Astrocyte of the spinal cord (primary cell): ENCODE measurements around the gene ST6GAL1.
"Not testable (repeated sequence)": the region's sequence is repeated elsewhere in the genome, so short reads cannot be mapped to it uniquely, and the experiment has no call there.

Experiments
- DNase-seq: peaks from one replicate; pipeline ENCODE4 v3.0.0; 2011; ENCODE audit warnings: low read depth, low spot score
- H3K4me3 ChIP-seq: 2 replicates; pipeline ENCODE4 v1.5.1; 2011; ENCODE audit warnings: low read depth, mild to moderate bottlenecking, low read length, moderate library complexity
- CTCF ChIP-seq: IDR thresholded peaks from 2 replicates; pipeline ENCODE4 v1.5.1; 2012; ENCODE audit warnings: low read depth, mild to moderate bottlenecking, low read length, inconsistent platforms
- in situ Hi-C: cut with HindIII; loops from 2 replicates; pipeline ENCODE4 v1.10.0; 2017; ENCODE audit warnings: low sequenced_read_pairs

The ST6GAL1 gene

GRCh38 chr3:186945255-186945823 is 15.0 kb downstream of the ST6GAL1 start:
- no peak overlapping the region for H3K4me3 ChIP-seq
- no peak for TF ChIP-seq CTCF
- no peak for DNase-seq
- in situ Hi-C loops = no loop called here

- in situ Hi-C loops = no loop called here
- H3K4me3 ChIP-seq = no peak overlapping the region
- TF ChIP-seq CTCF = no peak
- no peak for DNase-seq
Measured at GRCh38 chr3:186946756-186947375, 16.5 kb downstream of the ST6GAL1 start.

GRCh38 chr3:186949281-186949982 is 19.1 kb downstream of the ST6GAL1 start:
- no peak for TF ChIP-seq CTCF
- no peak for DNase-seq
- H3K4me3 ChIP-seq = no peak overlapping the region
- in situ Hi-C loops = no loop called here

- in situ Hi-C loops = no loop called here
- no peak overlapping the region for H3K4me3 ChIP-seq
- TF ChIP-seq CTCF = no peak
- no peak for DNase-seq
Measured at GRCh38 chr3:186950402-186951093, 20.2 kb downstream of the ST6GAL1 start.

GRCh38 chr3:186951640-186952552 is 21.6 kb downstream of the ST6GAL1 start:
- H3K4me3 ChIP-seq = no peak overlapping the region
- in situ Hi-C loops = no loop called here
- no peak for TF ChIP-seq CTCF
- DNase-seq = no peak

GRCh38 chr3:186953011-186953487 is 22.7 kb downstream of the ST6GAL1 start:
- in situ Hi-C loops = no loop called here
- TF ChIP-seq CTCF = no peak
- peak; percentile 50 for DNase-seq

GRCh38 chr3:186953992-186954699 is 23.8 kb downstream of the ST6GAL1 start:
- in situ Hi-C loops, DNase-seq, H3K4me3 ChIP-seq: not testable (repeated sequence)

More at GRCh38 chr3:186953011-186953487, 22.7 kb downstream of the ST6GAL1 start:
- H3K4me3 ChIP-seq = no peak overlapping the region
